G401.6 (cell line): ENCODE measurements around the gene CXorf49.
"Not testable (repeated sequence)": the region's sequence is repeated elsewhere in the genome, so short reads cannot be mapped to it uniquely, and the experiment has no call there.

Source experiments
- FAIRE-seq: peaks from 2 replicates; lab custom pipeline; 2012; peaks lifted over from hg19 to GRCh38; lab: Jason Lieb, UNC

CXorf49 gene

DNA sequence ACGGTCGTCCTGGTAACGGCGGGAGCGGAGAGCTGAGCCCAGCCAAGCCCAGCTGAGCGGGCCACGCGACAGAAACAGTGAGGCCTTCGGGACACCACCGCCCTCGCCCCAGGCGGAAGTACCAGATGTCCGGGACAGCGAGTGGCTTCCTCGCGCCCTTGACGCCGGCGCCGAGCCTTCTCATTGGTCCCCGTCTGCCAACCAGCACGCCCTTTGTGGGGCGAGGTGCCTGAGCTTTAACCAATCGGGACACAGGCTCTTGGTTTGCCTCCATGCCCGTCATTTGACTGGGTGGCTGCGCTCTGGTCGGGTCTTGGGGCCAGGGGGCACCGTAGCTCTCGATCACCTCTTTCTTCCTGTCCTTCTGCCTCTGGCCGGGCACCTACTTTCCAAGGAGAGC lies at the start of gene CXorf49:
CXorf49 (minus strand) TSS at position 101 of the 400 bp plus-strand sequence. CDS start 134 bp downstream, outside the sequence.
- FAIRE-seq, result not testable (repeated sequence)

DNA sequence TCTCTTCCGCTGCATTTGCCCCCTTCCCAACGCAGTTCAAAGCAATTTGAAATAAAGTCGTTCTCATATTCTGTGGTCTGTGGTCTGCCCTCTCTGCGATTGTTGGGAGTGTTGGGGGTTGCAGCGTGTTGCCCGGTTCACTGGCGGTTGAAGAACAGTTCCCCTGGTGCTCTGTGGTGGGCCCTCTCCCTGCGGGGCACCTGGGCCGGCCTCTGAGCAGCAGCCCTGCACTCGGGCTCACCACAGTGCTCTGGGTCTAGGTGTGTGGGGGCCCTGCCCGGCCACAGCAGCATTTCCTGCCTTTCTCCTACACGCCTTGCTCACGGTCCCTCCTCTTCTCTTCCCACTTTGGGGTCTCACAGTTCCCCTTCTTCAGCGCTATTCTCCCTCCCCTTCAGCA lies 49.0 kb upstream of the CXorf49 start:
- FAIRE-seq, result not testable (repeated sequence)

DNA sequence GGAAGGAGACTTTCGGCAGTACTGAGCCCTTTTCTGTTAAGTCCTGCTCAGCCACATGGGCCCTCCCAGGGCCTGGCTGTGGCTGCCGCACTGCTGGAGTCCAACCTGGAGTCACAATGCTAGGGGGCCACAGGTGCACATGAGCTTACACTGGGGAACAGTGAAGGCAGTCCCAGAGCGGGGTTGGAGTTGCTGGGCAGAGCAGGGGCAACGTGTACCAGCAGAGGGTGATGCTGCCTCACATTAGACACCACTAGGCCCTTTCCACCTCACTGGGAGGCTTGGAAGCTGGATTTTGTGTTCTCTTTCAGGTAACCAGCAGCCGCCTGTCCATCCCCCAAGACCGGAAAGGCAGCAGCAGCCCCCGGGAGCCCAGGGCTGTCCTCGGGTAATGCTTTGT lies 47.5 kb upstream of the CXorf49 start:
- not testable (repeated sequence) for FAIRE-seq

DNA sequence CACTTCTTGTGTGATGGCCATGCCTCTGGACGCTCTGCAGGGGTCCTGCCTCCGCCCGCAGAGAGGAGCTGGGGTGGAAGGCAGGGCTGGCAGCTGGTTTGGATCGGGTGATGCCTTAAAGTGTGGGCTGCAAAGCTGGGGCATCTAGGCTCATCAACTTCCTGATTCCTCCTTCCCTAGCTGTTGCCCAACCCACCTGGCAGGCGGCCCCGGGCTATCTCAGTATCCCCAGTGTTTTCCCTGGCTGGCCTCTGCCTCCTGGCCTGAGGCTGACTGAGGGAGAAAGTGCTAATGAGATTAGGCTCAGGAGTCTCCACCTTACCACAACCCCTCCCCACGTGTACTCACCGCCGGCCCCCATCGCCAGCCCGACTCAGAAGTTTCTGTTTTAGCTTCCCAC lies 46.7 kb upstream of the CXorf49 start:
- not testable (repeated sequence) for FAIRE-seq

DNA sequence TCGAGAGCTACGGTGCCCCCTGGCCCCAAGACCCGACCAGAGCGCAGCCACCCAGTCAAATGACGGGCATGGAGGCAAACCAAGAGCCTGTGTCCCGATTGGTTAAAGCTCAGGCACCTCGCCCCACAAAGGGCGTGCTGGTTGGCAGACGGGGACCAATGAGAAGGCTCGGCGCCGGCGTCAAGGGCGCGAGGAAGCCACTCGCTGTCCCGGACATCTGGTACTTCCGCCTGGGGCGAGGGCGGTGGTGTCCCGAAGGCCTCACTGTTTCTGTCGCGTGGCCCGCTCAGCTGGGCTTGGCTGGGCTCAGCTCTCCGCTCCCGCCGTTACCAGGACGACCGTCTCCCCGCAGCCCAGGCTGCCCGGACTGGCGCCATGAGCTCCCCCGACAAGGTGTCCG lies 45.0 kb upstream of the CXorf49 start, which contains the start of gene CXorf49B:
CXorf49B (plus strand) TSS at position 301 of the 400 bp plus-strand sequence; CDS start at position 376, 75 bp downstream.
- FAIRE-seq, result not testable (repeated sequence)

DNA sequence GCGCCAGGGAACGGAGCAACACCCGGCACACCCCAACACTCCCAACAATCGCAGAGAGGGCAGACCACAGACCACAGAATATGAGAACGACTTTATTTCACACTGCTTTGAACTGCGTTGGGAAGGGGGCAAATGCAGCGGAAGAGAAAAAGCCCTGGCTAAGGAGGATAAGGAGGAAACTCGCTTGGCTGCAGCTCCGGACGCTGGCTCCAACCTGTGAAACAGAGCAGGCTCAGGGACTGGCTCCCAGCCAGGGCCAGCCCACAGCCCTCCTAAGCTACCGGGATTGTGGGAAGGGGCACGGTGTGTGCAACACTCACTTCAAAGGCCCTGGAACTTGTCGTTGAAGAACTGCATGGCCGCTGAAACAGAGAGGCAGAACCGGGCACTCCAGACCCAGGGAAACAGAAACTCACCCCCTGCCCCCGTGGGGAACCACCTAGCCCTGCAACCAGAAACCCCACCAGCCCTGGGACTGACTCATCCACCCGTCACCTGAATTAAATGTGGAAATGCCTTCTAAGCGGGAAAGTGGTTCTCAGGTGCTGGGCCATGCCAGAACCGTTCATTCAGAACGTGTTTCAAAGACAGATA lies 42.7 kb upstream of the CXorf49 start:
- not testable (repeated sequence) for FAIRE-seq

DNA sequence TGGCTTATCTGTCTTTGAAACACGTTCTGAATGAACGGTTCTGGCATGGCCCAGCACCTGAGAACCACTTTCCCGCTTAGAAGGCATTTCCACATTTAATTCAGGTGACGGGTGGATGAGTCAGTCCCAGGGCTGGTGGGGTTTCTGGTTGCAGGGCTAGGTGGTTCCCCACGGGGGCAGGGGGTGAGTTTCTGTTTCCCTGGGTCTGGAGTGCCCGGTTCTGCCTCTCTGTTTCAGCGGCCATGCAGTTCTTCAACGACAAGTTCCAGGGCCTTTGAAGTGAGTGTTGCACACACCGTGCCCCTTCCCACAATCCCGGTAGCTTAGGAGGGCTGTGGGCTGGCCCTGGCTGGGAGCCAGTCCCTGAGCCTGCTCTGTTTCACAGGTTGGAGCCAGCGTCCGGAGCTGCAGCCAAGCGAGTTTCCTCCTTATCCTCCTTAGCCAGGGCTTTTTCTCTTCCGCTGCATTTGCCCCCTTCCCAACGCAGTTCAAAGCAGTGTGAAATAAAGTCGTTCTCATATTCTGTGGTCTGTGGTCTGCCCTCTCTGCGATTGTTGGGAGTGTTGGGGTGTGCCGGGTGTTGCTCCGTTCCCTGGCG lies 2.3 kb upstream of the CXorf49 start:
- not testable (repeated sequence) for FAIRE-seq

DNA sequence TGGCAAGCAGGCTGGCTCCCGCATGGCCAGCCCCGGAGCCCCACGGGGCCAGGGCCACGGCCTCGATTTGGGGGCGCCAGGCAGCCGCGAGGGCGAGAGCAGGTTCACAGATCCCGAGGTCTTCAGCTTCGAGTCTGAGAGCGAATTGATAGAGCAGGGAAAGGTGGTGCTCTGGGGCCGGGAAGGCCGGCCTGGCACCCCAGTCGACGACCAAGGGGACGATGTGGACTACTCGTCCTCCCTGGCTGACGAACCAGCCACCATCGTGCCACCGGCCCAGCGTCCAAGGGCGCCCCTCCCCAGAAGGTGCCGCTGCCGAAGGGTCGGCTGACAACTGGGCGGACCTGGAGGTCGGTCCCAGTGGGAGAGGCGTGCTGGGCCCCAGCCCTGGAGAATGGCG lies 1.1 kb upstream of the CXorf49 start:
- not testable (repeated sequence) for FAIRE-seq

DNA sequence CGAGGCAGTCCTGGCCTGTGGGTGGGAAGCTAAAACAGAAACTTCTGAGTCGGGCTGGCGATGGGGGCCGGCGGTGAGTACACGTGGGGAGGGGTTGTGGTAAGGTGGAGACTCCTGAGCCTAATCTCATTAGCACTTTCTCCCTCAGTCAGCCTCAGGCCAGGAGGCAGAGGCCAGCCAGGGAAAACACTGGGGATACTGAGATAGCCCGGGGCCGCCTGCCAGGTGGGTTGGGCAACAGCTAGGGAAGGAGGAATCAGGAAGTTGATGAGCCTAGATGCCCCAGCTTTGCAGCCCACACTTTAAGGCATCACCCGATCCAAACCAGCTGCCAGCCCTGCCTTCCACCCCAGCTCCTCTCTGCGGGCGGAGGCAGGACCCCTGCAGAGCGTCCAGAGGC lies 1.8 kb downstream of the CXorf49 start:
- not testable (repeated sequence) for FAIRE-seq

DNA sequence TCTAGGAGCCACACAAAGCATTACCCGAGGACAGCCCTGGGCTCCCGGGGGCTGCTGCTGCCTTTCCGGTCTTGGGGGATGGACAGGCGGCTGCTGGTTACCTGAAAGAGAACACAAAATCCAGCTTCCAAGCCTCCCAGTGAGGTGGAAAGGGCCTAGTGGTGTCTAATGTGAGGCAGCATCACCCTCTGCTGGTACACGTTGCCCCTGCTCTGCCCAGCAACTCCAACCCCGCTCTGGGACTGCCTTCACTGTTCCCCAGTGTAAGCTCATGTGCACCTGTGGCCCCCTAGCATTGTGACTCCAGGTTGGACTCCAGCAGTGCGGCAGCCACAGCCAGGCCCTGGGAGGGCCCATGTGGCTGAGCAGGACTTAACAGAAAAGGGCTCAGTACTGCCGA lies 2.5 kb downstream of the CXorf49 start:
- not testable (repeated sequence) for FAIRE-seq

DNA sequence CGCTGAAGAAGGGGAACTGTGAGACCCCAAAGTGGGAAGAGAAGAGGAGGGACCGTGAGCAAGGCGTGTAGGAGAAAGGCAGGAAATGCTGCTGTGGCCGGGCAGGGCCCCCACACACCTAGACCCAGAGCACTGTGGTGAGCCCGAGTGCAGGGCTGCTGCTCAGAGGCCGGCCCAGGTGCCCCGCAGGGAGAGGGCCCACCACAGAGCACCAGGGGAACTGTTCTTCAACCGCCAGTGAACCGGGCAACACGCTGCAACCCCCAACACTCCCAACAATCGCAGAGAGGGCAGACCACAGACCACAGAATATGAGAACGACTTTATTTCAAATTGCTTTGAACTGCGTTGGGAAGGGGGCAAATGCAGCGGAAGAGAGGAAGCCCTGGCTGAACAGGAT lies 4.0 kb downstream of the CXorf49 start:
- not testable (repeated sequence) for FAIRE-seq

DNA sequence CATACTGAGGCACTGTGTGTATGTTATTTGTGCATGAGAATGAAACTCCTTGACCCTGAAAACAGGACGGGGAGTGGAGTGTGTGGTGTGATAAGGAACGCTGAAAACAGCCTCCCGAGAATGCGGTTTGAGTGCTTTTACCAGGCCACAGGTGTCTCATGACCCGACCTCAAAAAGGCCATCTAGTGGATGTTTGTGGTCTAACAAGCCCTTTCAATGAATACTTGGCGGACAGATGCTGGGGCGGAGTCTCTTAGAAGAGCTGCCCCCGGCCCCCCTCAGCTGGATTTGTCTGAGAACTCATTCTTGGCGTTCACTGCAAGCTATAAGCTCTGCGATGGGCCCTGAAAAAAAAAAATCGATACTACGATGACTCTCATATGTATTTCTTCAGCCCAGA lies 15.2 kb downstream of the CXorf49 start:
- not testable (repeated sequence) for FAIRE-seq

DNA sequence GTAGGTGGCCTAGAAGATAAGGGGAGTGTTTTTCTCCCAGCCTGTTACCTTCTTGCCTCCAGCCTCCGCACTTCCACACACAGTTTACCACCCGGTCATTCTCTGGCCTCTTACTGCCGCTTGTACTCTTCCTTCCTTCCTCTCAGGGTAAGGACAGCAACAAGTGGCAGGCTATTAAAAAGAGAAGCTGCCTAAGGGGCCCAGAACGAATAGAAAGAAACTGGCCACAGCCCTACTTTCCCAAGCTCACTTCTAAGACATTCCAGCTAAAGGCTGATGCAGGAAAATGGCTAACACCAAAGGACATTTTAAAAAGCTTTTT lies 19.1 kb downstream of the CXorf49 start:
- FAIRE-seq, result not testable (repeated sequence)

DNA sequence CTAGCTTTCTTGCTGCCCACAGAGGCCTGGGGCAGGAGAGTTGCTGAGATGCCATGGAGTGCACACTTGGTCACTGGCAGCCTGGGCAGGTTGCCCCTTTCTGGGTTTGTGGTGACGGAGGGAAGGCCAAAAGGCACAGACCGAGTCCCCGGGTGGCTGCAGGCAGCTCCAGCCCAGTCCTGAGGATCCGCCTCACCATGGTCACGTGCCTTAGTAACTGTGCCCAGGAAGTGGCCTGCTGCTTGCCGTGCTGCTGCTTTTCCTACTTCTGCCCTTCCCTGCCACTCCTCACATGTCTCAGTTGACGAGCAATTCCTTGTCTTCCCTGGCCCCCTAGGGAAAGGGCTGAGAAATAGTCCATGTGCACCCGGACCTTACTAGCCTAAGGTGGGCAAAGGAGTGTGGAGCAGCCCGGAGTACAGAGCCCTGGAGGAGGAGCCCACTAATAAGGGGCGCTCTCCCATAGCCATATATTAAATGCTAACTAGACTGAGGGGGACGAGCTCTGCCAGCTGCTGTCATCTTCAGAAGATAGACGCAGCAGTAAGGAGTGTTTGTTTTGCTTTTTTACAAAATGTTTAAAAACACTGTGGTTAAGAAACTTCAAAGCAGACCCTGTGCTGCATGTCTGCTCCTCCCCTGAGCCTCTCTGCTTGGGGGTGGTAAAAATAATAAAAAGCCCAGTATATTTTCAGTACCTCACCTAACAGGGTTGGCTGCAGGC lies 19.6 kb downstream of the CXorf49 start:
- FAIRE-seq, result not testable (repeated sequence)

DNA sequence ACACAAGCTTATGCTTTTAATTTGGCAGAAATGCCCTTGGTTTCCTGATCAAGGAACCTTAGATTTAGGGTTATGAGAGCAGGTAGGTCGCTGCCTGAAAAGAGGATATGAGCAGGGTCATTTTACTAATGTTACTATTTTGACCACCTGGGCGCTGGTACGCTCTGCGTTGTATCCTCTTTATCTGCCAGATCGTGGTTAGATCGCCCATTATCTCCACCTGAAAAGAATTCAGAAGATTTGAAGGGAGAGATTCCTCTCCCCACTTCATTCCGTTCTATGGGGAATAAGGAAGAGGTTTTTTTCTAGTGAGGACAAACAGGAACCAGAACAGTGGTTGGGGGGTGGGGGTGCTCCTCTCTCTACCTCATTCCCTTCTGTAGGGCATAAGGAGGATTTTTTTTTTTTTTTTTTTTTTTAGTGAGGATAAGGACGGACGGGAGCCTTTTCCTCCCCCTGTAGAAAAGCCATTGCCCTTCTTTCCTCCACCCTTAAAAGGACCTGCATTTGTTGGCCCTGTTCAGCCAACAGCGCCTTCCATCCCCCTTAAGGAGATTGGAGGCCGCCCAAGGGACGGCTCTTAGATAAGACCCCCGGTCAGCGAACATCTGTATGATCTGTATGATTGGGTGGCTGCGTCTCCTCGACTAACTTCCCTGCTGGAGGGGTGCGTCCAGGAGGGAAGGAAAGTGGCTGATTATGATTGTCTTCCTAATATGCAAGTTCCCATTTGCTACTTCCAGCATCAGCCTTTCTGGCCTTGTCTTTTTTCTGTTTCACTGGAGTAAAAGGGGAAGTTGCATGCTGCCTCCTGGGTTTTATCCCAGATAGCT lies 20.4 kb downstream of the CXorf49 start:
- not testable (repeated sequence) for FAIRE-seq

DNA sequence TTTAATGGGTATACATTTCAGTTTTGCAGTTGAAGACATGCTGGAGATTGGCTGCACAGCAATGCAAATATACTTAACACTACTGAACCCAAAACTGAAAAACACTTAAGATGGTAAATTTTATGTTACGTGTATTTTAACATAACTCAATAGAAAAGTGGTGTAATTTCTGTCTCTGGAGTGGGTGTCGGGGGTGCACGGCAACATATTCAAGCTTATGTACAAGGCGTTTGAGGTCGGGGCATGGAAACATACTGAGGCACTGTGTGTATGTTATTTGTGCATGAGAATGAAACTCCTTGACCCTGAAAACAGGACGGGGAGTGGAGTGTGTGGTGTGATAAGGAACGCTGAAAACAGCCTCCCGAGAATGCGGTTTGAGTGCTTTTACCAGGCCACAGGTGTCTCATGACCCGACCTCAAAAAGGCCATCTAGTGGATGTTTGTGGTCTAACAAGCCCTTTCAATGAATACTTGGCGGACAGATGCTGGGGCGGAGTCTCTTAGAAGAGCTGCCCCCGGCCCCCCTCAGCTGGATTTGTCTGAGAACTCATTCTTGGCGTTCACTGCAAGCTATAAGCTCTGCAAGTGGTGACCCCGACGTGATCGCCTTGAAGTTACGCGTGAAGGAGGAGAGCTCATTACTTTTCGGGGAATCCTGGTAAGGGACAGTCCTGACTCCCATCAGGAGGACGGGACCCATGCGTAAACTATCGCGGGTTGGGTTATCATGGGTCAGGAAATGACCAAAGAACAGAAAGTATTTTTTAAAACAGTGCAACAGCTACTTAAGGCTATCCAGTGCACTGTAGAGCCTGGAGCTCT lies 21.2 kb downstream of the CXorf49 start:
- FAIRE-seq, result not testable (repeated sequence)

DNA sequence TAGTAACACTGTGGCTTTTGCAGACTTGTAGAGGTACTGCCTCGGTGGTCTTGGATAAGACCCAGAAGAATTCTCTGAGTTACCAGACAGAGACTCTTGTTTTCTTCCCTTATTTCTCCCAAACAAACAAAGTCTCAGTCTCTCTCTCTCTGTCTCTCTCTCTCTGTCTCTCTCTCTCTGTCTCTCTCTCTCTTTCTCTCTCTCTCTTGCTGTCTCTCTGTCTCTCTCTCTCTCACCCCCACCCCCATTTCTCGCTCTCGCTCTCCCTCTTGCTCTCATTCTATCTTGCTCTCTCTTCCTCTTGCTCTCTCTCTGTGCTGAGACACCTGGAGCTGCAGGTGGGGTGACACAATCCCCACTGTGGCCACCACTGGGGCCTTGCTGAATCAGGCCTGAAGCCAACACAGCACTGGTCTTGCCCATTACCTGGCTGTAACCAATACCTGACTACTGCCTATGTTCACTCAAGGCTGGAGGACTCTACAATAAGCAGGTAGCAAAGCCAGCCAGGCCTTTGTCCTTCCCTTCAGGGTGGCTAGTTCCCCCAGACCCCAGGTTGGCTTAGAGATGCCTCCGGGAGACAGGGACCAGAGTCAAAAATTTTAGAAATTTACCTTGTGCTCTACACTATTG lies 38.4 kb downstream of the CXorf49 start:
- FAIRE-seq, result no peak

DNA sequence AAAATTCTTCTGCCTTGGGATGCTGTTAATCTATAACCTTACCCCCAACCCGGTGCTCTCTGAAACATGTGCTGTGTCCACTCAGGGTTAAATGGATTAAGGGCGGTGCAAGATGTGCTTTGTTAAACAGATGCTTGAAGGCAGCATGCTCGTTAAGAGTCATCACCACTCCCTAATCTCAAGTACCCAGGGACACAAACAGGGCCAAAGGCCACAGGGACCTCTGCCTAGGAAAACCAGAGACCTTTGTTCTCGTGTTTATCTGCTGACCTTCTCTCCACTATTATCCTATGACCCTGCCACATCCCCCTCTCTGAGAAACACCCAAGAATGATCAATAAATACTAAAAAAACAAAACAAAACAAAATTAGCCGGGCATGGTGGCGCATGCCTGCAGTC lies 40.9 kb downstream of the CXorf49 start:
- not testable (repeated sequence) for FAIRE-seq

DNA sequence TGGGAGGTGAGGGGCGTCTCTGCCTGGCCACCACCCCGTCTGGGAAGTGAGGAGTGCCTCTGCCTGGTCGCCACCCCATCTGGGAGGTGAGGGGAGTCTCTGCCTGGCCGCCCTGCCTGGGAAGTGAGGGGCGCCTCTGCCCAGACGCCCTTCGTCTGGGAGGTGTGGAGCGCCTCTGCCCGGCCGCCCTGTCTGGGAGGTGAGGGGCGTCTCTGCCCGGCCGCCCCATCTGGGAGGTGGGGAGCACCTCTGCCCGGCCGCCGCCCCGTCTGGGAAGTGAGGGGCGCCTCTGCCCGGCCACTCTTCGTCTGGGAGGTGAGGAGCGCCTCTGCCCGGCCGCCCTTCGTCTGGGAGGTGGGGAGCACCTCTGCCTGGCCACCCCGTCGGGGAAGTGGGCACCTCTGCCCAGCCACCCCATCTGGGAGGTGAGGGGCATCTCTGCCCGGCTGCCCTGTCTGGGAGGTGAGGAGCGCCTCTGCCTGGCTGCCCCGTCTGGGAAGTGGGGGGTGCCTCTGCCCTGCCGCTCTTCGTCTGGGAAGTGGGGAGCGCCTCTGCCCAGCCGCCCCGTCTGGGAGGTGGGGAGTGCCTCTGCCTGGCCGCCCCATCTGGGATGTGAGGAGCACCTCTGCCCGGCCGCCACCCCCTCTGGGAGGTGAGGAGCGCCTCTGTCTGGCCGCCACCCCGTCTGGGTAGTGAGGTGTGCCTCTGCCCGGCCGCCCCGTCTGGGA lies 41.9 kb downstream of the CXorf49 start:
- FAIRE-seq, result not testable (repeated sequence)

DNA sequence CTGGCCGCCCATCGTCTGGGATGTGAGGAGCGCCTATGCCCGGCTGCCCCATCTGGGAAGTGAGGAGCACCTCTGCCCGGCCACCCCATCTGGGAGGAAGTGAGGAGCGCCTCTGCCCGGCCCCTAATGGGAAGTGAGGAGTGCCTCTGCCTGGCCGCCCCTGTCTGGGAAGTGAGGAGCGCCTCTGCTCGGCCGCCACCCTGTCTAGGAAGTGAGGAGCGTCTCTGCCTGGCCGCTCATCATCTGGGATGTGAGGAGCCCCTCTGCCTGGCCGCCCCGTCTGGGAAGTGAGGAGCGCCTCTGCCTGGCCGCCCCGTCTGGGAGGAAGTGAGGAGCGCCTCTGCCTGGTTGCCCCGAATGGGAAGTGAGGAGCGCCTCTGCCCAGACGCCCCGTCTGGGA lies 42.4 kb downstream of the CXorf49 start:
- not testable (repeated sequence) for FAIRE-seq
